Adipocyte (in vitro differentiated cells): ENCODE results near the gene SCG3.

Experiments used
- DNase-seq: peaks from one replicate; pipeline ENCODE4 v3.0.0-alpha.2; 2015; ENCODE audit warnings: low read depth
- H3K27me3 ChIP-seq: replicated peaks from 2 replicates; pipeline ENCODE4 v1.7.0; 2013; ENCODE audit warnings: mild to moderate bottlenecking, low read length, moderate library complexity; ENCODE audit not compliant: control insufficient read depth, insufficient read depth
- H3K36me3 ChIP-seq: 2 replicates; pipeline ENCODE4 v1.7.0; 2013; ENCODE audit warnings: low read length, mild to moderate bottlenecking, moderate library complexity; ENCODE audit not compliant: control insufficient read depth, insufficient read depth, severe bottlenecking
- H3K4me1 ChIP-seq: 2 replicates; pipeline ENCODE4 v1.7.0; 2013; ENCODE audit warnings: mild to moderate bottlenecking, low read length, moderate library complexity; ENCODE audit not compliant: control insufficient read depth, insufficient read depth
- H3K4me3 ChIP-seq: 2 replicates; pipeline ENCODE4 v1.7.0; 2013; ENCODE audit warnings: mild to moderate bottlenecking, low read length, moderate library complexity
- H3K9ac ChIP-seq: 2 replicates; pipeline ENCODE4 v1.7.0; 2013; ENCODE audit warnings: mild to moderate bottlenecking, low read length, moderate library complexity
- H3K9me3 ChIP-seq: 2 replicates; pipeline ENCODE4 v1.7.0; 2013; ENCODE audit warnings: mild to moderate bottlenecking, low read length, moderate library complexity; ENCODE audit not compliant: control insufficient read depth

Gene SCG3

GRCh38 chr15:51680321-51680720 is 982 bp upstream of the SCG3 start:
- H3K9ac ChIP-seq: no peak overlapping the region
- H3K27me3 ChIP-seq: peaks cover 41% of the 10 kb centered on the region
- peaks cover 3% of the 10 kb centered on the region for H3K4me1 ChIP-seq
- H3K36me3 ChIP-seq: no peaks in the 10 kb centered on the region
- no peaks in the 10 kb centered on the region for H3K9me3 ChIP-seq
- H3K4me3 ChIP-seq: no peak overlapping the region
- DNase-seq: no peak

GRCh38 chr15:51687565-51687964 is 6.3 kb downstream of the SCG3 start:
- Histone ChIP-seq H3K4me1 (no peaks in the 10 kb centered on the region), H3K36me3 (no peaks in the 10 kb centered on the region), H3K9me3 (no peaks in the 10 kb centered on the region), H3K9ac (no peak overlapping the region), H3K4me3 (no peak overlapping the region), H3K27me3 (peaks cover 58% of the 10 kb centered on the region)
- DNase-seq: no peak

- Histone ChIP-seq H3K4me3 (no peak overlapping the region), H3K36me3 (no peaks in the 10 kb centered on the region), H3K9me3 (no peaks in the 10 kb centered on the region), H3K9ac (no peak overlapping the region), H3K27me3 (peaks cover 56% of the 10 kb centered on the region), H3K4me1 (no peaks in the 10 kb centered on the region)
- DNase-seq: no peak
These were observed 7.6 kb downstream of the SCG3 start for GRCh38 chr15:51688863-51689262.

- Histone ChIP-seq H3K36me3 (no peaks in the 10 kb centered on the region), H3K4me1 (no peaks in the 10 kb centered on the region), H3K9me3 (no peaks in the 10 kb centered on the region), H3K9ac (no peak overlapping the region), H3K27me3 (peaks cover 41% of the 10 kb centered on the region), H3K4me3 (no peak overlapping the region)
- DNase-seq: no peak
These were observed 10.9 kb downstream of the SCG3 start for GRCh38 chr15:51692154-51692553.

GRCh38 chr15:51696566-51696965 is 15.3 kb downstream of the SCG3 start:
- no peaks in the 10 kb centered on the region for H3K36me3 ChIP-seq
- DNase-seq: no peak
- no peaks in the 10 kb centered on the region for H3K4me1 ChIP-seq
- H3K9ac ChIP-seq: no peak overlapping the region
- peaks cover 34% of the 10 kb centered on the region for H3K27me3 ChIP-seq
- H3K4me3 ChIP-seq: no peak overlapping the region
- H3K9me3 ChIP-seq: no peaks in the 10 kb centered on the region

GRCh38 chr15:51697163-51697562 is 15.9 kb downstream of the SCG3 start:
- H3K9ac ChIP-seq: no peak overlapping the region
- no peak for DNase-seq
- H3K27me3 ChIP-seq: peaks cover 28% of the 10 kb centered on the region
- no peaks in the 10 kb centered on the region for H3K36me3 ChIP-seq
- no peaks in the 10 kb centered on the region for H3K9me3 ChIP-seq
- no peak overlapping the region for H3K4me3 ChIP-seq
- H3K4me1 ChIP-seq: no peaks in the 10 kb centered on the region

- peaks cover 13% of the 10 kb centered on the region for H3K27me3 ChIP-seq
- H3K36me3 ChIP-seq: no peaks in the 10 kb centered on the region
- H3K4me1 ChIP-seq: no peaks in the 10 kb centered on the region
- no peak overlapping the region for H3K4me3 ChIP-seq
- H3K9me3 ChIP-seq: no peaks in the 10 kb centered on the region
- H3K9ac ChIP-seq: no peak overlapping the region
- no peak for DNase-seq
These were observed 18.1 kb downstream of the SCG3 start for GRCh38 chr15:51699373-51699772.

- no peak for DNase-seq
- Histone ChIP-seq H3K9me3 (no peaks in the 10 kb centered on the region), H3K27me3 (peaks cover 12% of the 10 kb centered on the region)
These were observed 21.4 kb downstream of the SCG3 start for GRCh38 chr15:51702710-51703109.

GRCh38 chr15:51706291-51706690 is 25.0 kb downstream of the SCG3 start:
- no peak overlapping the region for H3K9ac ChIP-seq
- H3K9me3 ChIP-seq: no peaks in the 10 kb centered on the region
- DNase-seq: no peak
- H3K4me3 ChIP-seq: no peak overlapping the region
- H3K4me1 ChIP-seq: no peaks in the 10 kb centered on the region
- peaks cover 2% of the 10 kb centered on the region for H3K27me3 ChIP-seq
- H3K36me3 ChIP-seq: no peaks in the 10 kb centered on the region

More at GRCh38 chr15:51702710-51703109, 21.4 kb downstream of the SCG3 start:
- no peak overlapping the region for H3K9ac ChIP-seq
- no peaks in the 10 kb centered on the region for H3K36me3 ChIP-seq
- no peaks in the 10 kb centered on the region for H3K4me1 ChIP-seq
- no peak overlapping the region for H3K4me3 ChIP-seq

GRCh38 chr15:51706926-51707608 is 25.8 kb downstream of the SCG3 start:
- no peaks in the 10 kb centered on the region for H3K4me1 ChIP-seq
- peaks cover 2% of the 10 kb centered on the region for H3K27me3 ChIP-seq
- H3K36me3 ChIP-seq: no peaks in the 10 kb centered on the region
- no peak for DNase-seq
- H3K9ac ChIP-seq: no peak overlapping the region
- no peak overlapping the region for H3K4me3 ChIP-seq
- no peaks in the 10 kb centered on the region for H3K9me3 ChIP-seq

GRCh38 chr15:51708013-51708412 is 26.7 kb downstream of the SCG3 start:
- DNase-seq: no peak
- Histone ChIP-seq H3K27me3 (no peaks in the 10 kb centered on the region), H3K4me3 (no peak overlapping the region), H3K9ac (no peak overlapping the region), H3K36me3 (no peaks in the 10 kb centered on the region), H3K9me3 (no peaks in the 10 kb centered on the region), H3K4me1 (no peaks in the 10 kb centered on the region)

- Histone ChIP-seq H3K36me3 (no peaks in the 10 kb centered on the region), H3K27me3 (no peaks in the 10 kb centered on the region), H3K4me3 (no peak overlapping the region), H3K4me1 (no peaks in the 10 kb centered on the region), H3K9me3 (no peaks in the 10 kb centered on the region), H3K9ac (no peak overlapping the region)
- DNase-seq: no peak
These were observed 27.7 kb downstream of the SCG3 start for GRCh38 chr15:51709031-51709430.
